Measurements from ENCODE around the gene CMIP.
"Not testable (repeated sequence)": the region's sequence is repeated elsewhere in the genome, so short reads cannot be mapped to it uniquely, and the experiment has no call there.

CMIP gene

GRCh38 chr16:81444448-81445121, at the start of gene CMIP:
Gene CMIP, plus strand, starts transcription at chr16:81444808.
- DNase-seq (ENCODE audit: low spot score), result peak; percentile 62

GRCh38 chr16:81394966-81395655, 49.5 kb upstream of the CMIP start:
- DNase-seq (ENCODE audit: low spot score), result no peak

- no peak for DNase-seq (ENCODE audit: low spot score)
Measured at GRCh38 chr16:81397058-81397878, 47.3 kb upstream of the CMIP start.

- no peak for DNase-seq (ENCODE audit: low spot score)
Measured at GRCh38 chr16:81397879-81398520, 46.6 kb upstream of the CMIP start.

GRCh38 chr16:81399909-81400308, 44.7 kb upstream of the CMIP start:
- DNase-seq (ENCODE audit: low spot score), result no peak

- no peak for DNase-seq (ENCODE audit: low spot score)
Measured at GRCh38 chr16:81401035-81401950, 43.3 kb upstream of the CMIP start.

- DNase-seq (ENCODE audit: low spot score), result no peak
Measured at GRCh38 chr16:81403208-81403600, 41.4 kb upstream of the CMIP start.

- DNase-seq (ENCODE audit: low spot score), result peak; percentile 77
Measured at GRCh38 chr16:81403601-81404391, 40.8 kb upstream of the CMIP start.

- not testable (repeated sequence) for DNase-seq (ENCODE audit: low spot score)
Measured at GRCh38 chr16:81405002-81405401, 39.6 kb upstream of the CMIP start.

GRCh38 chr16:81405702-81406113, 38.9 kb upstream of the CMIP start:
- peak; percentile 50 for DNase-seq (ENCODE audit: low spot score)

- no peak for DNase-seq (ENCODE audit: low spot score)
Measured at GRCh38 chr16:81408409-81408950, 36.1 kb upstream of the CMIP start.

- no peak for DNase-seq (ENCODE audit: low spot score)
Measured at GRCh38 chr16:81409016-81409556, 35.5 kb upstream of the CMIP start.

GRCh38 chr16:81410643-81411293, 33.8 kb upstream of the CMIP start:
- no peak for DNase-seq (ENCODE audit: low spot score)

GRCh38 chr16:81413245-81413990, 31.2 kb upstream of the CMIP start:
- no peak for DNase-seq (ENCODE audit: low spot score)

GRCh38 chr16:81415751-81416150, 28.9 kb upstream of the CMIP start:
- peak; percentile 29 for DNase-seq (ENCODE audit: low spot score)

GRCh38 chr16:81416749-81417148, 27.9 kb upstream of the CMIP start:
- DNase-seq (ENCODE audit: low spot score), result no peak

GRCh38 chr16:81417210-81417609, 27.4 kb upstream of the CMIP start:
- DNase-seq (ENCODE audit: low spot score), result no peak

GRCh38 chr16:81419806-81420205, 24.8 kb upstream of the CMIP start:
- DNase-seq (ENCODE audit: low spot score), result no peak

GRCh38 chr16:81421126-81421525, 23.5 kb upstream of the CMIP start:
- no peak for DNase-seq (ENCODE audit: low spot score)

All from cerebellar cortex (tissue), 1 donor.